ENCODE measurements around the gene FURIN. TPM values are rescaled to one million over a fixed set of nuclear protein-coding genes. Genes with fewer than 3 reads are reported as not detected.

FURIN gene
- total RNA-seq, 2 experiments from 2014 or later = 4.9 to 10.3 TPM

- BruUV-seq (replicated peaks) = no TSS peak
Measured at GRCh38 chr15:90857883-90858443, 10.4 kb upstream of the FURIN start.

GRCh38 chr15:90859234-90860131 is 8.9 kb upstream of the FURIN start:
- H3K79me2 ChIP-seq (ENCODE audit: insufficient read depth, low read depth, low read length) = no peaks in the 10 kb centered on the region
- no peak overlapping the region for H2AFZ ChIP-seq (ENCODE audit: low read length)
- peaks cover 30% of the 10 kb centered on the region for H3K4me1 ChIP-seq (ENCODE audit: insufficient read depth, low read length, poor library complexity, severe bottlenecking)
- TF ChIP-seq CTCF (conservative IDR thresholded peaks at IDR 0.05; ENCODE audit: low read length) = no peak
- BruUV-seq (replicated peaks) = no TSS peak
- ChIA-PET POLR2A (interaction anchor here (1.1 to 1.4 kb wide), 2 partner anchors 9 to 20 kb away, joined by 5 read pairs; no protein-coding TSS in a partner anchor), CTCF (ENCODE audit: unreplicated experiment) (interaction anchor here (0.7 kb wide), 1 partner anchor 19 kb away, joined by 18 read pairs; no protein-coding TSS in a partner anchor)
- no peaks in the 10 kb centered on the region for H3K9me3 ChIP-seq (ENCODE audit: low read length)
- no peaks in the 10 kb centered on the region for H3K9me2 ChIP-seq (ENCODE audit: insufficient read depth, low read length)
- no peak for DNase-seq (ENCODE audit: low spot score)
- H3K27ac ChIP-seq (ENCODE audit: low read depth, low read length, poor library complexity, severe bottlenecking) = no peak overlapping the region
- intact Hi-C loops (cut with micrococcal nuclease; ENCODE audit: unreplicated experiment) = no loop called here
- no peak overlapping the region for H3K4me2 ChIP-seq (ENCODE audit: low read length)
- H3K4me3 ChIP-seq (ENCODE audit: low read depth, low read length, poor library complexity, severe bottlenecking) = no peak overlapping the region
- H3K36me3 ChIP-seq (ENCODE audit: insufficient read depth, low read length) = no peaks in the 10 kb centered on the region
- H4K20me1 ChIP-seq (ENCODE audit: insufficient read depth, low read length) = no peaks in the 10 kb centered on the region

More at GRCh38 chr15:90857883-90858443, 10.4 kb upstream of the FURIN start:
- ChIA-PET POLR2A (interaction anchor here (0.6 kb wide), 1 partner anchor 25 kb away, joined by 3 read pairs; no protein-coding TSS in a partner anchor), CTCF (ENCODE audit: unreplicated experiment) (no interaction called here)
- Histone ChIP-seq H3K27ac (ENCODE audit: low read depth, low read length, poor library complexity, severe bottlenecking) (no peak overlapping the region), H4K20me1 (ENCODE audit: insufficient read depth, low read length) (no peaks in the 10 kb centered on the region), H3K79me2 (ENCODE audit: insufficient read depth, low read depth, low read length) (no peaks in the 10 kb centered on the region), H3K4me3 (ENCODE audit: low read depth, low read length, poor library complexity, severe bottlenecking) (no peak overlapping the region), H3K4me2 (ENCODE audit: low read length) (no peak overlapping the region), H3K9me3 (ENCODE audit: low read length) (no peaks in the 10 kb centered on the region), H3K4me1 (ENCODE audit: insufficient read depth, low read length, poor library complexity, severe bottlenecking) (peaks cover 45% of the 10 kb centered on the region), H3K36me3 (ENCODE audit: insufficient read depth, low read length) (no peaks in the 10 kb centered on the region), H2AFZ (ENCODE audit: low read length) (no peak overlapping the region), H3K9me2 (ENCODE audit: insufficient read depth, low read length) (no peaks in the 10 kb centered on the region)
- TF ChIP-seq CTCF (conservative IDR thresholded peaks at IDR 0.05; ENCODE audit: low read length) (no peak), EZH2phosphoT487 (IDR thresholded peaks at IDR 0.05; ENCODE audit: borderline replicate concordance, low read depth, low read length) (no peak)
- no peak for DNase-seq (ENCODE audit: low spot score)
- intact Hi-C loops (cut with micrococcal nuclease; ENCODE audit: unreplicated experiment) = no loop called here

- DNase-seq (ENCODE audit: low spot score) = no peak
- intact Hi-C loops (cut with micrococcal nuclease; ENCODE audit: unreplicated experiment) = no loop called here
- no peaks in the 10 kb centered on the region for H3K9me3 ChIP-seq (ENCODE audit: low read length)
- H3K4me2 ChIP-seq (ENCODE audit: low read length) = no peak overlapping the region
- H3K4me1 ChIP-seq (ENCODE audit: insufficient read depth, low read length, poor library complexity, severe bottlenecking) = peaks cover 21% of the 10 kb centered on the region
- ChIA-PET POLR2A (no interaction called here), CTCF (ENCODE audit: unreplicated experiment) (no interaction called here)
- TF ChIP-seq EZH2phosphoT487 (IDR thresholded peaks at IDR 0.05; ENCODE audit: borderline replicate concordance, low read depth, low read length) (no peak), CTCF (conservative IDR thresholded peaks at IDR 0.05; ENCODE audit: low read length) (no peak)
- no peaks in the 10 kb centered on the region for H3K9me2 ChIP-seq (ENCODE audit: insufficient read depth, low read length)
- no peak overlapping the region for H3K4me3 ChIP-seq (ENCODE audit: low read depth, low read length, poor library complexity, severe bottlenecking)
- H3K79me2 ChIP-seq (ENCODE audit: insufficient read depth, low read depth, low read length) = no peaks in the 10 kb centered on the region
- no peak overlapping the region for H2AFZ ChIP-seq (ENCODE audit: low read length)
- no peaks in the 10 kb centered on the region for H4K20me1 ChIP-seq (ENCODE audit: insufficient read depth, low read length)
- H3K36me3 ChIP-seq (ENCODE audit: insufficient read depth, low read length) = no peaks in the 10 kb centered on the region
- no peak overlapping the region for H3K27ac ChIP-seq (ENCODE audit: low read depth, low read length, poor library complexity, severe bottlenecking)
- no TSS peak for BruUV-seq (replicated peaks)
Measured at GRCh38 chr15:90860450-90860849, 7.9 kb upstream of the FURIN start.
